ENCODE results near the gene ARID2.

DNA sequence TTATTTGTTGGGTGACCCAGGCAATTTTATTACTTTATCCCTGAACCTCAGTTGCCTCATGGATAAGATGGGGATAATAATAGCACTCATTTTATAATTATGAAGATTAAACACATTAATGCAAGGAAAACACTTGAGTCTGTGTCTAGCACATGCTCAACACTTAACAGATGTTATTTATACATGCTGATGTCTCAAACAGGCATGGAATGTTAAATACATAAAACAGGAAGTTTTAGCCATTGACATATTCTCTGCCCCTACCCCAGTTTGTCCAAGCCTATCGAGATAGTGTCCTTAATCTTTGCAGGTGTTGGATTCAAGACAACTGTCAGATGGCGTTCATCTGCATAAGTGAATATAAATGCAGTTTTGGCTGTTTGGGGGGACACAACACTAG is 151.0 kb downstream of the ARID2 start:
- no peak for TF ChIP-seq POLR2A (IDR thresholded peaks at IDR 0.05)
- TF ChIP-seq, protein P1, sequence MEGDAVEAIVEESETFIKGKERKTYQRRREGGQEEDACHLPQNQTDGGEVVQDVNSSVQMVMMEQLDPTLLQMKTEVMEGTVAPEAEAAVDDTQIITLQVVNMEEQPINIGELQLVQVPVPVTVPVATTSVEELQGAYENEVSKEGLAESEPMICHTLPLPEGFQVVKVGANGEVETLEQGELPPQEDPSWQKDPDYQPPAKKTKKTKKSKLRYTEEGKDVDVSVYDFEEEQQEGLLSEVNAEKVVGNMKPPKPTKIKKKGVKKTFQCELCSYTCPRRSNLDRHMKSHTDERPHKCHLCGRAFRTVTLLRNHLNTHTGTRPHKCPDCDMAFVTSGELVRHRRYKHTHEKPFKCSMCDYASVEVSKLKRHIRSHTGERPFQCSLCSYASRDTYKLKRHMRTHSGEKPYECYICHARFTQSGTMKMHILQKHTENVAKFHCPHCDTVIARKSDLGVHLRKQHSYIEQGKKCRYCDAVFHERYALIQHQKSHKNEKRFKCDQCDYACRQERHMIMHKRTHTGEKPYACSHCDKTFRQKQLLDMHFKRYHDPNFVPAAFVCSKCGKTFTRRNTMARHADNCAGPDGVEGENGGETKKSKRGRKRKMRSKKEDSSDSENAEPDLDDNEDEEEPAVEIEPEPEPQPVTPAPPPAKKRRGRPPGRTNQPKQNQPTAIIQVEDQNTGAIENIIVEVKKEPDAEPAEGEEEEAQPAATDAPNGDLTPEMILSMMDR (IDR thresholded peaks at IDR 0.05): no peak

Measured in body of pancreas (tissue), 4 donors.